Fibroblast of villous mesenchyme (primary cell): Measurements from ENCODE around the gene CYP46A1. TPM values are rescaled to one million over a fixed set of nuclear protein-coding genes. Genes with fewer than 3 reads are reported as not detected.
"Not testable (repeated sequence)": the region's sequence is repeated elsewhere in the genome, so short reads cannot be mapped to it uniquely, and the experiment has no call there.

Experiments used
- DNase-seq: peaks from one replicate; pipeline ENCODE4 v3.0.0-alpha.2; 2010; ENCODE audit warnings: low read depth
- H3K4me3 ChIP-seq: 2 replicates; pipeline ENCODE4 v1.5.1; 2011; ENCODE audit warnings: low read depth, mild to moderate bottlenecking, low read length
- CTCF ChIP-seq: IDR thresholded peaks from 2 replicates; pipeline ENCODE4 v1.5.1; 2012; ENCODE audit warnings: low read depth, mild to moderate bottlenecking, low read length; ENCODE audit not compliant: insufficient read depth
- total RNA-seq: library from RNA; depleted of rRNA; stranded (reverse); fragments of >200 nt; gene quantifications from 2 replicates; pipeline ENCODE4 v1.2.3, GENCODE V29; 2012

The CYP46A1 gene
- total RNA-seq, 1 donor: under 0.01 TPM

GRCh38 chr14:99657645-99658155 is 26.4 kb upstream of the CYP46A1 start:
- no peak for DNase-seq
- H3K4me3 ChIP-seq: no peak overlapping the region
- TF ChIP-seq CTCF: no peak

GRCh38 chr14:99658218-99658845 is 25.8 kb upstream of the CYP46A1 start:
- DNase-seq: no peak
- no peak overlapping the region for H3K4me3 ChIP-seq
- no peak for TF ChIP-seq CTCF

GRCh38 chr14:99659333-99659741 is 24.8 kb upstream of the CYP46A1 start:
- no peak for TF ChIP-seq CTCF
- no peak overlapping the region for H3K4me3 ChIP-seq
- no peak for DNase-seq

GRCh38 chr14:99660006-99660566 is 24.0 kb upstream of the CYP46A1 start:
- no peak for TF ChIP-seq CTCF
- no peak overlapping the region for H3K4me3 ChIP-seq
- no peak for DNase-seq

GRCh38 chr14:99660794-99661193 is 23.3 kb upstream of the CYP46A1 start:
- TF ChIP-seq CTCF: no peak
- no peak for DNase-seq
- no peak overlapping the region for H3K4me3 ChIP-seq

- DNase-seq, H3K4me3 ChIP-seq: not testable (repeated sequence)
Observed at GRCh38 chr14:99661206-99661605, 22.9 kb upstream of the CYP46A1 start.

DNA sequence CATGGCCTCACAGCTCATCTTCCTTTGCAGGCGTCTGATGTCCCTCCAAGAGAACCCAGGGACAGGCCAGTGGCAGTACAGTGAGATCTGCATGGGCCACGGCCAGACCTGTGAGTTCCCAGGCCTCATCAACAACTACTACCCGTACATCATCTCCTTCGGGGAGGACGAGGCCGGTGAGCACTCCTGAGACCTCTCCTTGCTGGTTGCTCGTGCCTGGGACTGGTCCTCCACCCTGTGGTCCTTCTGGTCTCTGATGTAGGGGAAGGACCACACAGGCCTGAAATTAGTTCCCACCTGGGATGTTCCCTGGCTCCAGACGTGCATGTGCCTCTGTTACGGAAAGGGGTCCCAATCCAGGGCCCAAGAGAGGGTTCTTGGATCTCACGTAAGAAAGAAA is 21.3 kb upstream of the CYP46A1 start:
- no peak overlapping the region for H3K4me3 ChIP-seq
- no peak for DNase-seq
- no peak for TF ChIP-seq CTCF
